RWPE2 (cell line): ENCODE results near the gene PACSIN2.
A peak's percentile ranks its signal among the peaks of the same experiment; 100 is the strongest.

Experiments used
- ATAC-seq: fragments of 200-7000 bp; cut with Tn5 transposase; 3 replicates; pipeline ENCODE4 v1.9.1; 2021; ENCODE audit warnings: low read depth
- DNase-seq: peaks from one replicate; pipeline ENCODE4 v3.0.0-alpha.2; 2020; ENCODE audit warnings: low spot score
- H3K27ac ChIP-seq: fragments of 450-650 bp; 2 replicates; pipeline ENCODE4 v1.5.1; 2017; ENCODE audit warnings: mild to moderate bottlenecking; ENCODE audit not compliant: poor library complexity, severe bottlenecking
- H3K27me3 ChIP-seq: fragments of 250-450 bp; sonication (Bioruptor Pico); 2 replicates; pipeline ENCODE4 v1.5.1; 2021; ENCODE audit warnings: mild to moderate bottlenecking, moderate library complexity; ENCODE audit not compliant: insufficient read depth, poor library complexity, severe bottlenecking
- H3K36me3 ChIP-seq: fragments of 250-450 bp; sonication (Bioruptor Pico); 2 replicates; pipeline ENCODE4 v1.5.1; 2020; ENCODE audit warnings: low read depth, mild to moderate bottlenecking, moderate library complexity
- H3K4me1 ChIP-seq: fragments of 250-450 bp; sonication (Bioruptor Pico); 2 replicates; pipeline ENCODE4 v1.5.1; 2021; ENCODE audit warnings: mild to moderate bottlenecking, moderate library complexity; ENCODE audit not compliant: insufficient read depth, poor library complexity, severe bottlenecking
- H3K4me3 ChIP-seq: fragments of 250-450 bp; sonication (Bioruptor Pico); 2 replicates; pipeline ENCODE4 v1.5.1; 2021; ENCODE audit warnings: mild to moderate bottlenecking, moderate library complexity; ENCODE audit not compliant: severe bottlenecking
- H3K9me3 ChIP-seq: fragments of 250-450 bp; sonication (Bioruptor Pico); 2 replicates; pipeline ENCODE4 v1.5.1; 2021; ENCODE audit warnings: mild to moderate bottlenecking, moderate library complexity; ENCODE audit not compliant: severe bottlenecking
- TF ChIP-seq, protein P1 (sequence below): fragments of 450-650 bp; IDR thresholded peaks from one replicate; pipeline ENCODE4 v1.5.1; 2017; ENCODE audit warnings: mild to moderate bottlenecking, moderate library complexity; ENCODE audit not compliant: poor library complexity, severe bottlenecking

Gene PACSIN2

GRCh38 chr22:42868751-42869251, 146.1 kb downstream of the PACSIN2 start:
- TF ChIP-seq, protein P1, sequence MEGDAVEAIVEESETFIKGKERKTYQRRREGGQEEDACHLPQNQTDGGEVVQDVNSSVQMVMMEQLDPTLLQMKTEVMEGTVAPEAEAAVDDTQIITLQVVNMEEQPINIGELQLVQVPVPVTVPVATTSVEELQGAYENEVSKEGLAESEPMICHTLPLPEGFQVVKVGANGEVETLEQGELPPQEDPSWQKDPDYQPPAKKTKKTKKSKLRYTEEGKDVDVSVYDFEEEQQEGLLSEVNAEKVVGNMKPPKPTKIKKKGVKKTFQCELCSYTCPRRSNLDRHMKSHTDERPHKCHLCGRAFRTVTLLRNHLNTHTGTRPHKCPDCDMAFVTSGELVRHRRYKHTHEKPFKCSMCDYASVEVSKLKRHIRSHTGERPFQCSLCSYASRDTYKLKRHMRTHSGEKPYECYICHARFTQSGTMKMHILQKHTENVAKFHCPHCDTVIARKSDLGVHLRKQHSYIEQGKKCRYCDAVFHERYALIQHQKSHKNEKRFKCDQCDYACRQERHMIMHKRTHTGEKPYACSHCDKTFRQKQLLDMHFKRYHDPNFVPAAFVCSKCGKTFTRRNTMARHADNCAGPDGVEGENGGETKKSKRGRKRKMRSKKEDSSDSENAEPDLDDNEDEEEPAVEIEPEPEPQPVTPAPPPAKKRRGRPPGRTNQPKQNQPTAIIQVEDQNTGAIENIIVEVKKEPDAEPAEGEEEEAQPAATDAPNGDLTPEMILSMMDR: no peak
- Histone ChIP-seq H3K27ac (no peak overlapping the region), H3K9me3 (no peaks in the 10 kb centered on the region), H3K4me1 (peaks cover 3% of the 10 kb centered on the region), H3K27me3 (no peaks in the 10 kb centered on the region), H3K36me3 (peaks cover 26% of the 10 kb centered on the region), H3K4me3 (no peak overlapping the region)
- ATAC-seq: no peak
- DNase-seq: no peak

GRCh38 chr22:42866100-42866499, 148.8 kb downstream of the PACSIN2 start:
- Histone ChIP-seq H3K4me1 (peaks cover 17% of the 10 kb centered on the region), H3K36me3 (peaks cover 10% of the 10 kb centered on the region; the same call in 1 of the 2 replicates), H3K9me3 (no peaks in the 10 kb centered on the region), H3K27me3 (no peaks in the 10 kb centered on the region), H3K4me3 (no peak overlapping the region), H3K27ac (no peak overlapping the region)
- ATAC-seq (no peak), DNase-seq (no peak)
- TF ChIP-seq, protein P1: no peak

- Histone ChIP-seq H3K4me3 (no peak overlapping the region), H3K27ac (no peak overlapping the region), H3K36me3 (peaks cover 4% of the 10 kb centered on the region; the same call in 1 of the 2 replicates), H3K27me3 (no peaks in the 10 kb centered on the region), H3K9me3 (no peaks in the 10 kb centered on the region), H3K4me1 (peaks cover 17% of the 10 kb centered on the region)
- no peak for DNase-seq
- TF ChIP-seq, protein P1: no peak
- ATAC-seq: no peak
Observed at GRCh38 chr22:42865536-42865935, 149.4 kb downstream of the PACSIN2 start.

GRCh38 chr22:42863349-42863961, 151.5 kb downstream of the PACSIN2 start:
- peak overlapping the region; percentile 87 for H3K27ac ChIP-seq
- DNase-seq (no peak), ATAC-seq (peak; percentile 62)

More at GRCh38 chr22:42863349-42863961, 151.5 kb downstream of the PACSIN2 start:
- Histone ChIP-seq H3K4me1 (peaks cover 17% of the 10 kb centered on the region), H3K9me3 (no peaks in the 10 kb centered on the region), H3K36me3 (no peaks in the 10 kb centered on the region), H3K27me3 (no peaks in the 10 kb centered on the region), H3K4me3 (no peak overlapping the region)
- TF ChIP-seq, protein P1: no peak
